Upper lobe of left lung (tissue), 4 donors: ENCODE measurements around the gene KRTAP4-8.

Experiments
- EP300 ChIP-seq, 4 donors: sonication (generic); formaldehyde crosslinking; IDR thresholded peaks; one replicate each; pipeline ENCODE4 v1.5.1; 2017; ENCODE audit warnings: antibody characterized with exemption in 4 of 4, control low read depth in 2 of 4
- TF ChIP-seq, protein P1 (sequence below), 6 experiments: fragments of 450-650 bp in 4 of 6; fragments of 200-600 bp in 2 of 6; sonication (generic) in 2 of 6; IDR thresholded peaks; one replicate each; pipeline ENCODE4 v1.5.1; 2016 to 2019; ENCODE audit warnings: antibody characterized with exemption in 6 of 6

DNA sequence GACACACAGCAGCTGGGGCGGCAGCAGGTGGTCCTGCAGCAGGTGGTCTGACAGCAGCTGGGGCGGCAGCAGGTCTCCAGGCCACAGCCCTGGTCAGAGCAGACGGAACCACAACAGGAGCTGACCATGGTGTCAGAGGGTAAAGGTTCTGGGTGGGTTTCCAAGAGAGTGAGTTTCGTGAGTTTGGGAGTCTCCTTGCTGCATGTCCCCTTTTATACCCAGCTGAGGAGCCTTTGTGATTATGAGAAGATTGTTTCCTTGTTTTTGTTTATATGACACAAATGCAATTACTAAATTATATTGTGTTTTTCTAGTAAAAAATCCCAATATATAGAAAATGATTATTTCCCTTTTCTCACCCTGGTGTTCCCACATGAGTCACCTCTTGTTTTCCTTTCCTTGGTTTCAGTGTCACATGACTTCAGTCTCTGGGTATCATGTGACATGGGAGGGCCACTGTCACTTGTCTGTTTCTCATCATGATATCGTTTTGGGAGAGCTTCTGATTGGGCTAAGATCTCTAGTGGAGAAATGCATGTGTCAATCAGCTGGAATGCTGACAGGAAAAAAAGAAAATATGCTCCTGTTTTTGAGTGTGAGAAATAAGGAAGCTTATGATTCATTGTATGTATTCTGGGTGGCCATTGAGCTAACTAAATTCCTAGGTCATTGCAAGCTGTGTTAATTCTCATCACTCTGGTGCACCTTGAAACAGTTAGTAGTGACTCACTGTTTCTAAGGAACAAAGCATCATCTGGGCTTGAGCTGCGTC is 42.6 kb upstream of the KRTAP4-8 start, which contains the start of gene KRTAP4-6:
- TF ChIP-seq EP300 (IDR thresholded peaks at IDR 0.05) = no peak
- TF ChIP-seq, protein P1, sequence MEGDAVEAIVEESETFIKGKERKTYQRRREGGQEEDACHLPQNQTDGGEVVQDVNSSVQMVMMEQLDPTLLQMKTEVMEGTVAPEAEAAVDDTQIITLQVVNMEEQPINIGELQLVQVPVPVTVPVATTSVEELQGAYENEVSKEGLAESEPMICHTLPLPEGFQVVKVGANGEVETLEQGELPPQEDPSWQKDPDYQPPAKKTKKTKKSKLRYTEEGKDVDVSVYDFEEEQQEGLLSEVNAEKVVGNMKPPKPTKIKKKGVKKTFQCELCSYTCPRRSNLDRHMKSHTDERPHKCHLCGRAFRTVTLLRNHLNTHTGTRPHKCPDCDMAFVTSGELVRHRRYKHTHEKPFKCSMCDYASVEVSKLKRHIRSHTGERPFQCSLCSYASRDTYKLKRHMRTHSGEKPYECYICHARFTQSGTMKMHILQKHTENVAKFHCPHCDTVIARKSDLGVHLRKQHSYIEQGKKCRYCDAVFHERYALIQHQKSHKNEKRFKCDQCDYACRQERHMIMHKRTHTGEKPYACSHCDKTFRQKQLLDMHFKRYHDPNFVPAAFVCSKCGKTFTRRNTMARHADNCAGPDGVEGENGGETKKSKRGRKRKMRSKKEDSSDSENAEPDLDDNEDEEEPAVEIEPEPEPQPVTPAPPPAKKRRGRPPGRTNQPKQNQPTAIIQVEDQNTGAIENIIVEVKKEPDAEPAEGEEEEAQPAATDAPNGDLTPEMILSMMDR (IDR thresholded peaks at IDR 0.05) = no peak
